ENCODE data around the gene SMTN.
"Not testable (repeated sequence)": the region's sequence is repeated elsewhere in the genome, so short reads cannot be mapped to it uniquely, and the experiment has no call there.

SMTN gene

DNA sequence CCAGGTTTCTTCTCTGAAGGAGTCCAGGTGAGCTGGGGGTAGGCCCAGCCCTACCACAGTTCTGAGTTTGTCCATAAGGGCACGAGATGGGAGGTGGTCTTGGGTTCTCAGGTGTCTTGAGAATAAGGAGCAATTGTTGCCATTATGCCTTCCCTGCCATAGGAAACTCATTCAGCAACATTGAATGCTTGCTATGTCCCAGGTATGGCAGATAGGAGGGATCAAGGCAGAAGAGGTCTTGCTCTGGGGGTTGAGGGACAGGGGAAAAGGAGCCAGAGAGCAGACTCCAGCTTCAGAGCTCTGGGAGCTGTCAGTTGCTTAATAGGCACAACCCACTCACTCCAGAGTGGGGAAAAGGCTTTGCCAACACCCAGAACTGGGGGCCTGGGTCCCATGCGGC, 22.0 kb downstream of the SMTN start:
- no peak for DNase-seq (ENCODE audit: low read depth in 4 of 4, low spot score in 1 of 4)

DNA sequence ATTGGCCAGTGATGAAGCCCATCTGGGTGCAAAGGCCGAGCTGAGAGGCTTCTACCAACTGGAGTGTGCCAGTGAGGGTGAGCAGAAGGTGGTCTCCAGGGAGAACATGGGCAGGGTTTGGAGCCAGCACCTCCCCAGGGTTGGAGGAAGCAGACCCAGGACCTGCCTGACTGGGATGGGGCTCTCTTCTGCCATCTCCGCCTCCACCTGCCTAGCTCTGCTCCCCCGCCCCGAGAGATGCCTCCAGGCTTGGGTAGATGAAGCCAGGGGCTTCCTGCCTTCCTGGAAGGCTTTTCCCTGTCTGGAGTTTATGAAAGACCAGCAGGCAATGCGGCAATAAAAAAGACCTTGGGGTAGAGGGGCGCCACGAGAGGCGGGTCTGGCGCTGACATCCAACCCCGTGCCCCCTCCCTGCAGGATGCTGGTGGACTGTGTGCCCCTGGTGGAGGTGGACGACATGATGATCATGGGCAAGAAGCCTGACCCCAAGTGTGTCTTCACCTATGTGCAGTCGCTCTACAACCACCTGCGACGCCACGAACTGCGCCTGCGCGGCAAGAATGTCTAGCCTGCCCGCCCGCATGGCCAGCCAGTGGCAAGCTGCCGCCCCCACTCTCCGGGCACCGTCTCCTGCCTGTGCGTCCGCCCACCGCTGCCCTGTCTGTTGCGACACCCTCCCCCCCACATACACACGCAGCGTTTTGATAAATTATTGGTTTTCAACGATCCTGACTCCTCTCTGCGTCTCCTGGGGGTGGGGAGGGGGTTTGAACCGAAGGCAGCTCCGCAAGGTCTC, 23.0 kb downstream of the SMTN start:
- DNase-seq (ENCODE audit: low read depth in 4 of 4, low spot score in 1 of 4): no peak

DNA sequence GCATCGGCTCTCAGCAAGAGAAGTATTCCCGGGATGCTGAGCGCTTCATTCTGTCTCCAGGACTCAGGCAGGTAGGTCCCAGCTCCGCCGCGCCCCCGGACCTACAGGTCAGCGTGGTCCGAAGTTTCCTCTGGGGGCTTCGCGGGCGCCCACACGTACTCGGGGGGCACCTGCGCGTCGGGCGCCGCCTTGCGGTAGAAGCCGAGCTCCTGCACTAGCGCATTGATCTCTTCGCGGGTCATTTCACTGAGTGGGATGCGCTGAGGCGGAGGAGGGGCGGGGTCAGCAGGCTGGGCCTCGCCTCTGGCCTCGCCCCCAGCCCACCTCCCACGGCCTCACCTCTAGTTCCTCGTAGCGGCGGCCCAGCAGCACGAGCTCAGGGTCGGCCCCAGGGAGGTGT, 23.8 kb downstream of the SMTN start:
- DNase-seq (ENCODE audit: low read depth in 4 of 4, low spot score in 1 of 4): no peak

DNA sequence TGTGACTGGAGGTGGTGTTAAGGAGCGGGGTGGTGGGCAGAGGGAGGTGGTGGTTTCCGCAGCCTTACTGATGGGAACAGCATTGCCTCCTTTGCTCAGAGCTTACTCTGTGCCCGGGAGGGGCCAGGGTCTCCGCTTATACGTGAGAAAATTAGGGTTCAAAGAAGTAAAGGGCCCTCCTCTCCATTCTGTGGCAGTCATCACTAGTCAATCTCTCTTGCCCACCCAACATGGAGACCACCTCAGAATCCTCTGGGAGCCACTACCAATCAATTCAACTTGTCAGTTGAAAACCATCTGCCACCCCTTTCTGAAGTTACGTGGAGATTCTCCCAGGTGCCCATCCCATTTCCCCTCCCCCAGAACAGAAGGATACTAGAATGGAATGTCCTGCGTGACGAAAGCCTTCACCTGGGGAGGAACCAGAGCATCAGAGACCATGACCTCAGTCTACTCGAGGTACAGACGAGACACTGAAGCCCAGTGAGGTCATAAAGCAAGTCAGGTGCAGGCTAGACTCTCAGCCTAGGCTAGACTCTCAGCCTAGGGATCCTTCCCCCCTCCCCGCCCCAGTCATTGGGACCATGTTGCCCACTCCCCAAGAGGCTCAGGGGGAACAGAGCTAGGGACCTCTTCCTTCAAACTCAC, 24.3 kb downstream of the SMTN start:
- DNase-seq (ENCODE audit: low read depth in 4 of 4, low spot score in 1 of 4): no peak

DNA sequence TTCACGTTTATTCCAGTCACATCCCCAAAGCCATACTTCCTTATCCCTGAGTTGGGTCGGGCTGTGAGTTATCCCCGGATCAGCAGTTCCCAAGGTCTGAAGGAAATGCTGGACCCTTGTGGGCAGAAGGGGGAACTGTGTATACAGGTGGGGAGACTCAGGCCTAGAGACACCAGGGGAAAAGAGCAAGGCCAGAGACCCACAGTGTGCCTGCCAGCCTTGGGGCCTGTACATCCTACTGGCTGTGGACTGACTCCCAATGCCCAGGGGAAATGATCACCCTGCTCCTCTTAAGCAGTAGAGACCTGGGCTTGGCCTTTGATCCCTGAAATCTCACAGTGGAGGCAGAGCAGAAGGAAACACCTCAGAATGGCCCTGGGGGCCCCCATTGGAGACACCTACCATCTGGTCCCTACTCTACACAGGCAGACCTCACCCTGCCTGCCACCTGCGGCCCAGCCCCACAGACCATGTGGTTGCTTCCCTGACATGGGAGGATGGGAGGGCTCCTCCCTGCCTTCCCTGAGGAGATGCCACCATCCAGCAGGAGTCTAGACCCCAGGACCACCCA, 25.0 kb downstream of the SMTN start:
- DNase-seq (ENCODE audit: low read depth in 4 of 4, low spot score in 1 of 4): no peak

DNA sequence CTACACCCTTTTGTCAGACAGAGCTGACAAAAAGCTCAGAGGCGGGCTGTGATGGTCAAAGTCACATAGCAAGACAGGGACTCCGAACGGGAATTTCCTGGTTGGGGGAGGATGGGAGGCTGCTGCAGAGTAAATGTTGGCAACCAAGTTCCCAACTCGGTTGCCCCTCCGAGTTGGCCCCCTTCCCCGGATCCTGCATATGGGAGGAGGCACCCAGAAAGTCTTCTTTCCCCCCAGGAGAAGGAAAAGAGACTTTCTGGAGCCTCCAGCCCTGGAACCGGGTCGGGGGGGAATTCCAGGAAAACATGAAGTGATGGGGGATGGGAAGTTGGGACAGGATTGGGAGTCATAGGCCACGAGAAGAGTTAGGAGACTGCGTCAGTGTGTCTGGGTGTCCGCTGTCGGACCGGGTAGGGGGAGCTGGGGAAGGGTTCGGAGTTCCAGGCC, 25.6 kb downstream of the SMTN start:
- DNase-seq (ENCODE audit: low read depth in 4 of 4, low spot score in 1 of 4): no peak

DNA sequence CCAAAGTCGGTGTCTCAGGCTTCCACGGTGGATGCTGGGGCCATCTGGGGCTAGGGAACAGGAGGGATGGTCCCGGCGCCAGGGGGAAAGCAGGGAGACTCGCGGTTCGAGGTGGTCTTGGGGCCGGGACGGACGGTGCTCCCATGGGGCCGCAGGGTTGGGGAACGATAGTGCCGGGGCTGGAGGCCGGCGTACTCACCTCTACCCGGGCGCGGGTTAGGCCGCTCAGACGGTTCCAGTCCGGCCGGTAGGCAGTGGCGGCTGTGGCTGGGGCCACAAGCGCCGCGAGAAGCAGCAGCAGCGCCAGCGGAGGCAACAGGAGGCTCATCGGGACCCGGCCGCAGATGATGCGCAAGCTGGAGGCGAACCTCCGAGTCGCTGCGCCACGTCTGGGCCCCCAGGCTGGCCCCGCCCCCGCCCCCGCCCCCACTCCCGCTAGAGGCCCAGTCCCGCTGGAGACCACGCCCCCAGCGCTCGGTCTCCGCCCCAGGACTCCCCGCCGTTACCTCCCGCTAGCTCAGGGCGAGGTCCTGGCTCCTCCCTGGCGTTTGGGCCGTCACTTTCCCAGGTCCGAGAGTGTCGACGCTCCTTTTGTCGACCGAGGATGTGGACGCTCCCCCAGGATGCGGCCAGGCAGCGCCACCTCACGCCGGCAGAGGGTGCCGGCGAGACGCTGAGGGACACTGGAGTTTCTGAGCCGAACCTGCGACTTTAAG, 26.2 kb downstream of the SMTN start, which contains the start of gene SELENOM:
Gene SELENOM, minus strand, starts transcription at position 391 of the 716 bp plus-strand sequence. Its CDS starts 63 bp downstream, at position 328.
- peak; percentile 60 to 89 (median 71) for DNase-seq (ENCODE audit: low read depth in 4 of 4, low spot score in 1 of 4)

DNA sequence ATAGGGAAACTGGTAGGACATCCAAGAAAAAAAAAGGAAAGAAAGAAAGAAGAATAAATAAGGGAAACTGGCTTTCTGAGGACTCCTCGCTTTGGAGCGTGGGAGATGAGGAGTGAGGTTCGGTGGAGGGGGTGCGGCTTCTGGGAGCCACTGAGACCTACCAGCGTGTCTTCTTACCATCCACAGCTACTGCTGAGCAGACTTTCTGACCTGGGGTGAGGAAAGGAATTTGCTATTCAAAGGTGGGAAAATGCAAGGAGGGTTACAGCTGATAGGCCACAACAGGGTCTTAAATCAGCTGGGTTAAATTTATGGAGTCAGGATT, 26.7 kb downstream of the SMTN start:
- no peak for DNase-seq (ENCODE audit: low read depth in 4 of 4, low spot score in 1 of 4)

DNA sequence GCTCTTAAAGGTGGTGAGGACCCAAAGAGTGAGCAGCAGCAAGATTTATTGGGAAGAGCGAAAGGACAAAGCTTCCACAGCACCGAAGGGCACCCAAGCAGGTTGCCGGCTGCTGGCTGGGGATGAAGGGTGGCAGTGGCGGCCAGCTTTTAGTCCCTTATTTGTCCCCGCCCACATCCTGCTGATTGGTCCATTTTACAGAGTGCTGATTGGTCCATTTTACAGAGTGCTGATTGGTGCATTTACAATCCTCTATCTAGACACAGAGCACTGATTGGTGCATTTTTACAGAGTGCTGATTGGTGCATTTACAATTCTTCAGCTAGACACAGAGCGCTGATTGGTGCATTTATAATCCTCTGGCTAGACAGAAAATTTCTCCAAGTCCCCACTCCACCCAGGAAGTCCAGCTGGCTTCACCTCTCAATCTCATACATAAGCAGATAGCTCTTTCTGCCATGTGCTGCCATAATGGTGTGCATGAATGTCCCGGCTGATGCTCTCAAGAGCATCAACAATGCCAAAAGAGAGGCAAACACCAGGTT, 31.5 kb downstream of the SMTN start:
- not testable (repeated sequence) for DNase-seq (ENCODE audit: low read depth in 4 of 4, low spot score in 1 of 4)

DNA sequence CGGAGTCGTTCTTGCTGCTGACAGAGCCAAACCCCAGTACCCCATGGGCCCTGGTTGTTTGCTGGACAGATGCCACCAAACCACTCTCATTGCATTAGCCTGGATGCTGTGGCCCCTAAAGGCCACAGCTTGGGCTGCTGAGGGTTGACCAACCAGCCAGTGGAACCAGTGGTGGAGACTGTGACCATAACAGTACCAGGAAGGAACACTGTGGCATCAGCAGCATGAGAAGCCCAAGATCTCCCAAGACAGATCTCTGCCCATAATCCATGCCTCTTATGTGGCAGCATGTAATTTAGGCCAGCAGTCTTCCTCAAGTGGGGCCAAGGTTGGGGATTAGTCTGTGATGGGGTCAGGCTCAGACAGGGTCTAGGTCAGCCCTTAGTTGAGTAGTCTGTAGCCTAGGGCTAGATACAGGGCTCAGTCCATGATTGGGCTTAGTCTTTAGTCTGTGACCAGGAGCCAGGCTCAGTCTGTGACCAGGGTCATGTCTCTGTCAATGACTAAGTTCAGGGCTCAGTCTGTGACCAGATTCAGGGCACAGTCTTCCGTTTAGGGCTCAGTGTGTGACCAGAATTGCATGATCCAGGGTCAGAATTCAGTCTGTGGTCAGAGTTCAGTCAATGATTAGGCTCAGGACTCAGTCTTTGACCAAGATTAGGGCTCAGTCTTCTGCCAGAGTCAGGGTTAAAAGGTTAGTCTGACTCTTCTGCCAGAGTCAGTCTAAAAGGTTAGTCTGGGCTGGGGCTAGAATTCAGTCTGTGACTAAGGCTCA, 37.1 kb downstream of the SMTN start:
- no peak for DNase-seq (ENCODE audit: low read depth in 4 of 4, low spot score in 1 of 4)

DNA sequence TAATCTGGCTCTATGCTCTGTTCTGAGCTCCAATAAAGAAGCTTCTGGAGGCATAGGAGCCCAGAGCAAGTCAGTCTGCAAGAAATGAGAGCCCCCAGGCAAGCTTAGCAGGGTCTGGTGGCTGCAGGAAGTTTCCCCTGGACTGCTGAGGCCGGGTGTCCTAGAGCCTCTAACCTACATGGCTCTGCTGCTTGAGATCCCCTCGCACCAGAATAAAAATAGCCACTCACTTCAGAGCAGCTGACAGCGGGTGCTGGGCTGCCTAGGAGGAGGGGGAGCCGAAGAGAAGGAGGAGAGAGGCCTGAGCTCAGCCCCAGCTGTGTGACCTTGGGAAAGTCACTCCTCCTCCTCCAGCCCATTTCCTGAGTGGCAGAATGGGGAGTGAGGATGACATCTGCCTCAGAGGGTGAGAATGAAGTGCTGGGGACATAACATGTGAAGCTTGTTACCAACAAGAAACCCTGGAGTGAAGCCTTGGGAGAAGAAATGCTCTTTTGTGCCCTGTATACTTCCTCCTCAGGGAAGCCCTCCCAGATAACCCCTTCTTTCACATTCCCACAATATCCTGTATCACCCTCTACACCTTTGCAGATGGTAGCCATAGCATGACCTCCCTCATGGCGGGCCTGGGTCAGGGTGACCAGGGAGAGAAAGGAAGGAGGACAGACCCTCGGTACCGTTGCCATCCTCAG, 38.1 kb downstream of the SMTN start:
- DNase-seq (ENCODE audit: low read depth in 4 of 4, low spot score in 1 of 4): no peak

DNA sequence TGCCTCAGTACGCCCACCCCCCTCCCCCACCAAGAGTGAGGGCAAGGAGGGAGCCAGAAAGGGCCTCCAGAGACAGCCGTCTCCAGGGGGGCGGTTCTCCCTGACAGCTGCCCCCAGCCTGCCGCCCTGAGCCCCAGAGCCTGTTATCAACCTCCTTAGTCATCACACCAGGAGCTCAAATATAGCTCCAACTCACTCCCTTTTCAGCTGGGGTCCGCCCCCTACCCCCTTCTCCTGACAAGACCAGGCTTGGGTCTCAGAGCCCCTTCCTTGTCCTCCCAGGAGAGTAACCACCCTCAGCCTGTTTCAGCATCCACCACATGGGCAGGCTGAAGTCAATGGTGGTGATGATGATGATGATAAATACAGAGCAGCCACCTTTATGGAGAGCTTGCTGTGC, 39.1 kb downstream of the SMTN start:
- no peak for DNase-seq (ENCODE audit: low read depth in 4 of 4, low spot score in 1 of 4)

DNA sequence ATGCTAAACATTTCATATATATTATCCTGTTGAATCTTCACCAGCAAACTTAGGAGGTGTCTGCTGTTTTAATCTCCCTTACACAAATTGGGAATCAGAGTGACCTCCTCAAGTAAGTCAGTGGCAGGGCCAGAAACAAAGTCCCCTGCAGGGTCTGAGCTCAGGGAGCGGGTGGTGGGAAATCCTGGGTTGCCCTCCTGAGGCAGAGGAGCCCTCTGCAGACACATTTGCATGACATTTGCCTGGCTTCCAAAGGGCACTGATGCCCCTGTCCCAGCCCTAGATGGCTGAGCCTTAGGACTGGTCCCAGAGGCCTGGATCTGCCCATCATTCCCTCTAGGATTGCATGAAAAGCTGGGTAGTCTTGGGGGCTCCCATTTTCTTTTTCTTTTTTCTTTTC, 39.5 kb downstream of the SMTN start:
- DNase-seq (ENCODE audit: low read depth in 4 of 4, low spot score in 1 of 4): no peak

DNA sequence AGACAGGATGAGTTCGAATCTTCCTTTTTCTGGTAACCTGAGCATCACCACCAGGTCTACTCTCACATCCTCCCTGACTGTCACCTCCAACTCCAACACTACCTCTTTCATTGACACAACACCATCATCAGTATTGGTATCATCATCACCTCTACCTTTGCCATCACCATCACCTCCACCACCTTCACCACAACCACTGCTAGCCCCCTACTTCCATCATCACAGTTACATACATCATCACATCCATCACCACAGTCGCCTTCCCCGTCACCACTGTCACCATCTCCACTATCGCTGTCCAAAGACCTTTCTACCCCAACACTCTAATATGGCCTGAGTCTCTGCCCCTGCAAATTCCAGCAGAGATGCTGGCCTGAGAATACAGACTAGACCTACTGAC, 40.3 kb downstream of the SMTN start:
- no peak for DNase-seq (ENCODE audit: low read depth in 4 of 4, low spot score in 1 of 4)

DNA sequence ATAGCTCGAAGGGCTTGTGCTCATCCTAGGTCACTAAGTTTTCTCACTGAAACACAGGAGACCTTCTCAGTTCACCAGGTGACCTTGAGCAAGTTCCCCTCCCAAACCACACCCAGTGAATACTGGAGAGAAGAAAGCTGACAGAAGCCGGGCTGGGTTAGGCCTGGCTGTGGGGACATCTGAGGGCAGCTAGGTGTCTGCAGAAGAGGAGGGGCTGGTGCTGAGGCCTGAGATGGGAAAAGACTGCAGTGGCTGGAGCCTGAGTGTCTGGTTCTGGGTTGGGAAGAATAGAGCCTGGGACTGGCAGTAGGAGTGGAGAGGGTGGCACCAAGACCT, 41.0 kb downstream of the SMTN start:
- DNase-seq (ENCODE audit: low read depth in 4 of 4, low spot score in 1 of 4): no peak

DNA sequence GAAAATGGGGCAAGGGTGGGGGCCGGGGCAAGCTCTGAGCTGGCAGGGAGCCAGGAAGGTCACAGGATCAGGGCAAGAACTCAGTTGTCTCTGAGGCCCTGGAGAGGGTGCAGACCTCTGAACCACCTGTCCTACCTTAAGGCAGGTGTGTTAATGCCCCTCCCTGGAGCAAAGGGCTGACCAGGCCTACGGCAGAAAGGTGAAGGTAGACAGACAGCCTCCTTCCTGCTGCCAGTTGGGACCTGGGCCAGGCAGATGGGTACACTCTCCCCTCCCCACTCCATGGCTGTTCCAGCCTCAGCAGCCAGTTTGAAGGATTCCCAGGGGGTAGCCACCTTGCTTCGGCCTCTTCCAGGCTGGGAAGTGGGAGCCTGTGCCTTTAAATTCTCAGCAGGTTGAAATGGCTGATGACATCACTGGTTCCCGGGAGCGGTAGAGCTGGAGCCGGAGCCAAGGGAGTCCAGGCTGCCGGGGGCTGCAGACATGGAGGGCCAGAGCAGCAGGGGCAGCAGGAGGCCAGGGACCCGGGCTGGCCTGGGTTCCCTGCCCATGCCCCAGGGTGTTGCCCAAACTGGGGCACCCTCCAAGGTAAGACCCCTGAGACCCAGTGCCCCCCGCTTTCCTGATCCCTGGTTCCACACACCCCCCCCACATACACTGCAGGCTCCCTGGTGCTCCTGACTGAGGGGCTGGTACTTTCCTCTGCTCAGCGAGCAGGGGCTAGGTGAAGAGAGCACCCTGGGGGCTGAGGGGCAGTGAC, 41.6 kb downstream of the SMTN start, which contains the start of gene INPP5J:
Gene INPP5J, plus strand, starts transcription at position 435 of the 760 bp plus-strand sequence. Its CDS starts 49 bp downstream, at position 484.
- no peak for DNase-seq (ENCODE audit: low read depth in 4 of 4, low spot score in 1 of 4)

DNA sequence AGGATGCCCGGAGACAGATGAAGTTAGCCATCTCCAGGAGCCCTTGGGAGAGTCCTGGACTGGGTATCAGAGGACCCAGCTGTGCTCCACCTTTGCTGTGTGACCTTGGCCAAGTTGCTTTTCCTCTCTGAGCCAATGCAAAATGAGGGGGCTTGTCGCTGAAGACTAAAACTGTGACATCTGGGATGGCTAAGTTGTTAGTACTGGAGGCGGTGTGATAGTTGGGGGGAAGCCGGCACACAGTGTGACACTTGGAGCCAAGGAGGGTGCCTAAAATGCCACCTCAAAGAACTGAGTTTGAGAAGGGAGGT, 42.1 kb downstream of the SMTN start:
- no peak for DNase-seq (ENCODE audit: low read depth in 4 of 4, low spot score in 1 of 4)

DNA sequence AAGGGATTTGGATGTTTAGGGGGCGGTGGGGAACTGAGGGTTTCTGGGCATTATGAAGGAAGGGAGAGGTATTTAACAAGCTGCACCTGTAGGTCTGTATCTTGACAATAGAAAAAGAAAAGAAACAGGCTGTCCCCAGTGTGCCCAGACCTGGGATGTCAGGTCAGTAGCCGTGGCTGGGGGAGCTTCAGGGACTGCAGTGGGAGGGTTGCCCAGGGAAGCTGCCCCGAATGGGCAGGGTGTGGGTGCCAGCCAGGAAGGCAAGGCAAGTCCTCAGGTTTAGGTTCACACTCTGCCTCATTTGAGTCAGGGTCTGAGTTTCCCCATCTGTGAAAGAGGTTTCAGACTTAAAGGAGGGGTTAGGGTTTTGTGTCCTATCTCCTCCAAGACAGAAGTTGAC, 43.2 kb downstream of the SMTN start:
- DNase-seq (ENCODE audit: low read depth in 4 of 4, low spot score in 1 of 4): no peak

DNA sequence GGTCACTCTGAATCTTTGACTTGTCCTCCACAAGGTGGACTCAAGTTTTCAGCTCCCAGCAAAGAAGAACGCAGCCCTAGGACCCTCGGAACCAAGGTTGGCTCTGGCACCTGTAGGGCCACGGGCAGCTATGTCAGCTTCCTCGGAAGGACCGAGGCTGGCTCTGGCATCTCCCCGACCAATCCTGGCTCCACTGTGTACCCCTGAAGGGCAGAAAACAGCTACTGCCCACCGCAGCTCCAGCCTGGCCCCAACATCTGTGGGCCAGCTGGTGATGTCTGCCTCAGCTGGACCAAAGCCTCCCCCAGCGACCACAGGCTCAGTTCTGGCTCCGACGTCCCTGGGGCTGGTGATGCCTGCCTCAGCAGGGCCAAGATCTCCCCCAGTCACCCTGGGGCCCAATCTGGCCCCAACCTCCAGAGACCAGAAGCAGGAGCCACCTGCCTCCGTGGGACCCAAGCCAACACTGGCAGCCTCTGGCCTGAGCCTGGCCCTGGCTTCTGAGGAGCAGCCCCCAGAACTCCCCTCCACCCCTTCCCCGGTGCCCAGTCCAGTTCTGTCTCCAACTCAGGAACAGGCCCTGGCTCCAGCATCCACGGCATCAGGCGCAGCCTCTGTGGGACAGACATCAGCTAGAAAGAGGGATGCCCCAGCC, 43.8 kb downstream of the SMTN start:
- no peak for DNase-seq (ENCODE audit: low read depth in 4 of 4, low spot score in 1 of 4)
